CD4-positive, alpha-beta memory T cell (primary cell): ENCODE measurements around the gene CLTC. TPM values are rescaled to one million over a fixed set of nuclear protein-coding genes. Genes with fewer than 3 reads are reported as not detected.

Experiments
- CTCF ChIA-PET: fragments of 350-600 bp; sonication (Branson Sonifier 250); formaldehyde crosslinking; loops from one replicate; lab custom pipeline; 2021; ENCODE audit warnings: inconsistent platforms; ENCODE audit not compliant: partially characterized antibody; lab: Charles Lee
- POLR2A ChIA-PET: fragments of 350-600 bp; sonication (Branson Sonifier 250); formaldehyde crosslinking; loops from one replicate; lab custom pipeline; 2021; ENCODE audit not compliant: partially characterized antibody; lab: Charles Lee
- DNase-seq, 5 donors: peaks; one replicate each; pipeline versions ENCODE4 v3.0.0 to v3.0.0-alpha.2; 2020 to 2022; ENCODE audit warnings: mixed read lengths in 1 of 5
- H3K27ac ChIP-seq: one replicate; pipeline ENCODE4 v1.7.0; 2013; ENCODE audit warnings: low read depth, low read length
- H3K27me3 ChIP-seq: 2 replicates; pipeline ENCODE4 v1.7.0; 2013; ENCODE audit warnings: mild to moderate bottlenecking, low read length, moderate library complexity; ENCODE audit not compliant: insufficient read depth
- H3K36me3 ChIP-seq: 2 replicates; pipeline ENCODE4 v1.7.0; 2013; ENCODE audit warnings: mild to moderate bottlenecking, low read length, moderate library complexity; ENCODE audit not compliant: insufficient read depth
- H3K4me1 ChIP-seq: 2 replicates; pipeline ENCODE4 v1.7.0; 2013; ENCODE audit warnings: mild to moderate bottlenecking, low read length, moderate library complexity; ENCODE audit not compliant: insufficient read depth
- H3K4me3 ChIP-seq, 2 donors: one replicate each; pipeline ENCODE4 v1.7.0; 2013; ENCODE audit warnings: low read length in 2 of 2, mild to moderate bottlenecking in 1 of 2
- H3K9me3 ChIP-seq, 2 donors: one replicate each; pipeline ENCODE4 v1.7.0; 2013; ENCODE audit warnings: low read length in 2 of 2, control low read depth in 1 of 2; ENCODE audit not compliant: control insufficient read depth in 1 of 2
- H3K27ac Mint-ChIP-seq, 7 donors: one replicate each; pipeline ENCODE4 v1.8.0; 2020 to 2021; ENCODE audit warnings: mixed read lengths in 7 of 7, mild to moderate bottlenecking in 6 of 7, inconsistent platforms in 3 of 7, moderate library complexity in 3 of 7
- H3K27me3 Mint-ChIP-seq, 2 donors: one replicate each; pipeline ENCODE4 v1.8.0; 2020 to 2021; ENCODE audit warnings: mixed read lengths in 2 of 2
- H3K36me3 Mint-ChIP-seq, 2 donors: one replicate each; pipeline ENCODE4 v1.8.0; 2020 to 2021; ENCODE audit warnings: mixed read lengths in 2 of 2, inconsistent platforms in 1 of 2, mild to moderate bottlenecking in 1 of 2
- H3K4me1 Mint-ChIP-seq, 4 donors: one replicate each; pipeline ENCODE4 v1.8.0; 2020 to 2021; ENCODE audit warnings: mixed read lengths in 4 of 4, mild to moderate bottlenecking in 1 of 4
- H3K4me3 Mint-ChIP-seq, 8 donors: one replicate each; pipeline ENCODE4 v1.8.0; 2020 to 2021; ENCODE audit warnings: mixed read lengths in 8 of 8, mild to moderate bottlenecking in 7 of 8, moderate library complexity in 6 of 8, inconsistent platforms in 3 of 8
- H3K9me3 Mint-ChIP-seq, 8 donors: one replicate each; pipeline ENCODE4 v1.8.0; 2020 to 2021; ENCODE audit warnings: mixed read lengths in 8 of 8, mild to moderate bottlenecking in 5 of 8, inconsistent platforms in 3 of 8, moderate library complexity in 1 of 8
- intact Hi-C: fragments of 100-400 bp; cut with micrococcal nuclease; formaldehyde crosslinking; loops from one replicate; pipeline ENCODE4 v1.15.1; 2023
- polyA plus RNA-seq, 2 donors: library from polyadenylated mRNA; unstranded; fragments of 300-500 nt; fragmentation: Illumina TruSeq; gene quantifications; one replicate each; pipeline ENCODE4 v1.2.3, GENCODE V29; 2021
- total RNA-seq, 2 experiments: library from RNA; stranded (reverse); gene quantifications; one replicate each; pipeline ENCODE4 v1.2.3, GENCODE V29; 2021

CLTC gene
- total and polyA plus RNA-seq, 4 experiments from 2014 or later, result 27.0 to 118 (median 84.8) TPM

GRCh38 chr17:59743842-59744241 lies 124.1 kb downstream of the CLTC start:
- no peaks in the 10 kb centered on the region for H3K4me1 ChIP-seq
- Mint-ChIP-seq H3K36me3 (peaks cover 13 to 19% of the 10 kb centered on the region in 2 donors), H3K4me1 (peaks cover 0 to 6% (median under 1%) of the 10 kb centered on the region in 4 donors), H3K9me3 (peaks cover 0 to 2% (median 0%) of the 10 kb centered on the region in 8 donors), H3K27me3 (no peaks in the 10 kb centered on the region), H3K27ac (peak overlapping the region in 1 of 7 donors; percentile 65), H3K4me3 (no peak overlapping the region)
- no peak for DNase-seq
- H3K36me3 ChIP-seq, result no peaks in the 10 kb centered on the region
- no peak overlapping the region for H3K4me3 ChIP-seq
- POLR2A ChIA-PET, result no interaction called here
- H3K27ac ChIP-seq, result no peak overlapping the region
- intact Hi-C loops, result no loop called here
- CTCF ChIA-PET, result interaction anchor here (0.7 to 2.4 kb wide), 2 partner anchors 10 to 132 kb away, joined by 3 to 9 read pairs; no protein-coding TSS in a partner anchor
- no peaks in the 10 kb centered on the region for H3K27me3 ChIP-seq
- H3K9me3 ChIP-seq, result no peaks in the 10 kb centered on the region

GRCh38 chr17:59745040-59745439 lies 125.3 kb downstream of the CLTC start:
- Mint-ChIP-seq H3K27me3 (no peaks in the 10 kb centered on the region), H3K4me3 (no peak overlapping the region), H3K27ac (peak overlapping the region in 1 of 7 donors; percentile 60), H3K36me3 (peaks cover 13 to 19% of the 10 kb centered on the region in 2 donors), H3K4me1 (peaks cover 0 to 6% (median under 1%) of the 10 kb centered on the region in 4 donors), H3K9me3 (peaks cover 0 to 2% (median 0%) of the 10 kb centered on the region in 8 donors)
- H3K27me3 ChIP-seq, result no peaks in the 10 kb centered on the region
- H3K36me3 ChIP-seq, result no peaks in the 10 kb centered on the region
- ChIA-PET POLR2A (interaction anchor here (0.9 to 1.1 kb wide), 2 partner anchors 38 to 149 kb away, joined by 3 read pairs; partner anchors contain the start of gene PTRH2), CTCF (interaction anchor here (1.0 to 10.5 kb wide), 5 partner anchors 9 to 293 kb away, joined by 3 to 76 read pairs (median 4); no protein-coding TSS in a partner anchor)
- no peak overlapping the region for H3K27ac ChIP-seq
- intact Hi-C loops, result loop anchor here (5.0 kb wide), 1 partner anchor 292 kb away; no protein-coding TSS in a partner anchor
- H3K4me1 ChIP-seq, result no peaks in the 10 kb centered on the region
- H3K4me3 ChIP-seq, result no peak overlapping the region
- no peaks in the 10 kb centered on the region for H3K9me3 ChIP-seq
- DNase-seq, result no peak

Other genes starting within 250 kb of the CLTC start
- gene DHX40, start 54.3 kb upstream of the CLTC start, total RNA-seq, result 10 to 100 TPM; 25.4 to 29.9 TPM
- gene DHX40, start 54.3 kb upstream of the CLTC start, polyA plus RNA-seq, result 10 to 100 TPM; 19.9 to 27.1 TPM
- gene PTRH2, start 87.5 kb downstream of the CLTC start, total RNA-seq, result 10 to 100 TPM; 17.3 to 17.8 TPM
- 10 to 100 TPM; 16.4 to 19.5 TPM for gene PTRH2, start 87.5 kb downstream of the CLTC start, polyA plus RNA-seq
- 100 to 1,000 TPM; 106 to 113 TPM for gene VMP1, start 87.8 kb downstream of the CLTC start, total RNA-seq
- 10 to 100 TPM; 52.9 to 81.3 TPM for gene VMP1, start 87.8 kb downstream of the CLTC start, polyA plus RNA-seq